GM19238 (cell line): ENCODE measurements around the gene PCYT2.

Source experiments
- DNase-seq: peaks from one replicate; pipeline ENCODE4 v3.0.0; 2011; ENCODE audit warnings: low spot score; ENCODE audit not compliant: insufficient read length

The PCYT2 gene

DNA sequence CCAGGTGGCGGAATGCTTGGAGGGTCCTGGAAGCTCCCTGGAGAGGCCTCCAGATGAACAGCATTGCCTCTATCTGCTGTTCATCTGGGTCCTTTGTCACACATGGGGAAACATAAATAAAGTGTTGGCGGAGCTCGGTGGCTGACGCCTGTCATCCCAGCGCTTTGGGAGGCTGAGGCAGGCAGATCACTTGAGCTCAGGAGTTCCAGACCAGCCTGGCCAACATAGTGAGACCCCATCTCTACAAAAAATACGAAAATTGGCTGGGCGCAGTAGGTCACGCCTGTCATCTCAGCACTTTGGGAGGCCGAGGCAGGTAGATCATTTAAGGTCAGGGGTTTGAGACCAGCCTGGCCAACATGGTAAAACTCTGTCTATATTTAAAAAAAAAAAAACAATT is 33.7 kb upstream of the PCYT2 start:
- no peak for DNase-seq

DNA sequence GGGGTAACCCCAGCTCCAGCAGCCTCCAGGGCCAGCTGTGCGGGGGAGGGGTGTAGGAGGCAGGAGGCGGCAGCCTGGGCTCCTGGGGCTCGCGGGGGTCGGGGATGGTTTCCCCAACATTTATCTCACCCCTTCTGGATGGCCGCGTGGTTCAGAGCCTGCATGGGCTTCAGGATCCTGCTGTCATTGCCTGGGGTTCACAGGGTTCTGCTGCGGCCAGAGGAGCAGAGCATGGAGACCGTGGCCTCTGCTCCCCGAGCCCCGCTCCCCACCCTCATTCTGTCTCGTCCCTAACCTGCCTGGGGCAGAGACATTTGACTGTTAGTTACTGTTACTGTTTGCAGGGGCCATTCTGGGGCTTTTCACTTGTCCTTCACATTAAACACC is 31.0 kb upstream of the PCYT2 start:
- DNase-seq, result no peak

DNA sequence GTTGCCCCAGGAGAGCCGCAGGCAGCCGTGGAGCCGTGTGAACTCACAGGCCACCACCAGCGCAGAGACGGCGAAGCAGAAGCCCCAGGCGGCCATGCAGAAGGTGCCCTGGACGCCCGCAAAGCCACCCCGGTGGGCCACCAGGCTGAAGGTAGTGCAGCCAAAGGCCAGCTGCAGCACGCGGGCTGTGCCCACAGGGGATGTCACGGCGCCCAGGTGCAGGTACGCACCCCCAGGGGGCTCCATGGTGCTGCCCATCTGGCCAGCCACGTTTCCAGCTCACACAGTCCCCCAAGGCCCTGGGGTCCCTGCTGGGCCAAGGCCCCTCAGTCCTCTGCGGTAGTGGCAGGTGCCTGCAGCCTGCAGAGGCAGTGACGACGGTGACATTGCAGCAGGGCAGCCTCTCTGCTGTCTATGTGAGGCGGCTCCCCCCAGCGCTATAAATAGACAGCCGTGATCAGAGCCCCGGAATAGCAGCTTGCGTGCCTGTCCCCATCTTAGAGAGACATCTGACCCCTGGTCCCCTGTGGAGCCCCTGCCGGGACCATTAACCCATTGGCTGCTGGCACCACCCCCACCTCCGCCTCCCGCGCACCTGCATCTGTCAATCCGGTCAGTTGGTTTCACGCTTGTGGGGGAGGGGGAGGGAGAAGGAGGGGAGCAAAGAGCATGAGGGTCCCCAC is 30.4 kb upstream of the PCYT2 start:
- DNase-seq, result no peak

DNA sequence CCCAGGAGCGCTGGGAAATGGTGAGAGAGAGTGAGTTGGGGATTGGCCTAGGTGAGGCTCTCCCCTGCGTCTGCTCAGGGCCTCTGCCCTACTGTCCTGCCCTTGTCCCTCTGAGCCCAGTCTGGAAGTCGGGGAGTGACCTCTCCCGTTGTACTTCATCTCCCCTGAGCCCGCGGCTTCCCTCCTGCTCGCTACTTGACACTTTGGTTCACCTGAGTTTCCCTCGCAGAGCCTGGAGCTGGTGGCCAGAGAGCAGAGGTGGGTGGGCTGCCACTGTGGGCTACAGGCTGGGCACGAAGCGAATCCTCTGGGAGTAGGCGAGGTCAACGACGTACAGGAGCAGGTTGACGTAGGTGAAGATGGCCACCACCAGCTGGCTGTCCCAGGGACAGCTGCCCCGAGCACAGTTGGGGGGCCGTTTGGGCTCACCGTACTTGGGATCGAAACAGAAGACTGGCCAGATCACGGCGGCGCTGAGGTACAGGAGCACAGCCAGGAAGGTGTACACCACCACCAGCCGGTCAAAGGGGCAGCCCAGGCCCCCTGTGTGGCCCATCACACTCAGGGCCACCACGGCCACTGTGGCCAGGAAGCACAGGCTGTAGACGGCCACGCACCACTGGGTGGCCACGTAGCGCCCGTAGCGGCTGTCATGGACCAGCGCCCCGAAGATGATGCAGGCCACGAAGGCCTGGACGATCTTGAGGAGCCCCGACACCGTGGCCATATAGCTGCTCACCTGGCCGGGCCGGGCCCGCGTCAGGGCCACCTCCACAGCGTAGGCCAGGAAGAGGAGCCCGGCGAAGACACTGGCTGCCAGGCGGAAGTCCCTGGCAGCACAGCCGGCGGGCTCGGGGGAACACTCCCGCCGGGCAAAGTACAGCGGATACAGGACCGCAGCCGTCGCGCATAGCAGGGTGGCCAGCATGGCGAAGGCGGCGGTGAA is 29.6 kb upstream of the PCYT2 start:
- no peak for DNase-seq

DNA sequence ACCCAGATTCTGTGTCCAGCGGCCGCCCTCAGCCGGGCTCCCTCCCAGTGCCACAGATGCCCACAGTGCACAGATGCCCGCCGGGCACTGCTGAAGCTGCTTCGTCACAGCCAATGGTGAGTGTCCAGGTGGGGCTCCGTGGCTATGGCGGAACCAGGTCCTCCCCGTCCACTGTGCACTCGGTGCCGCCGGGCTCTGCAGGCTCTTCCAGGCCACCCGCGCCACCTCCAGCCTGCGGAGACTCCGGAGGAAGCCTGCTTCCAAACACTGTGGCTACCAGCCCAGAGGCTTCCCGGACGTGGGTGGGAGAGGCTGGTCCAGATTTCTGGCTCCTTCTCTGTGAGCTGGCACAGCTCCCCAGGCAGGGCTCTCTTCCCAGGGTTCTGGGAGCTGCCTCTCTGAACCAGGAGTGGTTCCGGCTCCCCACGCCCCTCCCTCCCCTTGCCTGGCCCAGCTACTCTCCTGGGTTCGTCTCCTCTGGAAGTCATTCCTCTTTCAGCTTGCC is 28.7 kb upstream of the PCYT2 start:
- no peak for DNase-seq

DNA sequence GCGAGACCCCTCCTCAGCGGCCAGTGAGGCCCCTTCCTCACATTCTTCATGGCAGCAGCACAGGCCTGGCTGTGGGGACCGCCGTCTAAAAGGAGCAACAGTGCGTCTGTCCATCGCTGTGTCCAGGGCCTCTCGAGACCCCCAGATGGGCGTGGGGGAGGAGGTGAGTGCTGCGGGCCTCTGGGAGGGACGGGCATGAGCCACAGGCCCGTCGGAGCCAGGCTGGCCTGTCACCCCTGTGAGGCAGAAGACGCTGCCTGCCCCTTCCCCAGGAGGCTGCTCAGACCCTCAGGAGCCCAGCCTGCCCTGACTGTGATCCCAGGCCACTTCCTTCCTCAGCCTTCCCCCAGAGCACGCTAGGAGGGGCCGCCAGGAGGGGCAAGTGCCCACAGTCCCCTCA is 28.0 kb upstream of the PCYT2 start:
- no peak for DNase-seq

DNA sequence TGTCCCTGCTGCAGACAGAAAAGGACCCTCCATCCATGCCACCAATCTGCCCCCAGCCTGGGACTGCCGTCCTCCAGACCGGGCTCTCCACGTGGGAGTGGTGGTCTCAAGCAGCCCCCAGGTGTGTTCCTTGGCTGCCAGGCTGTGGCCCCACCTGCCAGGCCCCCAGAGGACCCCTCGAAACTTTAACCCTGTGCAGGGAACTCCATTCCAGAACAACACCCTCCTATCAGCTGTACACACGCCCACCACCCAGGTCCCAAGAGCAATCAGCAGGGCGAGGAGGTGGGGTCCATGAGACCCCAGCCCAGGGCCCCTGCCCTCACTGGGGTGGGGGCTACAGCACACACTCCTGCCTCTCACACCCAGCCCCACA is 24.5 kb upstream of the PCYT2 start:
- DNase-seq, result no peak

DNA sequence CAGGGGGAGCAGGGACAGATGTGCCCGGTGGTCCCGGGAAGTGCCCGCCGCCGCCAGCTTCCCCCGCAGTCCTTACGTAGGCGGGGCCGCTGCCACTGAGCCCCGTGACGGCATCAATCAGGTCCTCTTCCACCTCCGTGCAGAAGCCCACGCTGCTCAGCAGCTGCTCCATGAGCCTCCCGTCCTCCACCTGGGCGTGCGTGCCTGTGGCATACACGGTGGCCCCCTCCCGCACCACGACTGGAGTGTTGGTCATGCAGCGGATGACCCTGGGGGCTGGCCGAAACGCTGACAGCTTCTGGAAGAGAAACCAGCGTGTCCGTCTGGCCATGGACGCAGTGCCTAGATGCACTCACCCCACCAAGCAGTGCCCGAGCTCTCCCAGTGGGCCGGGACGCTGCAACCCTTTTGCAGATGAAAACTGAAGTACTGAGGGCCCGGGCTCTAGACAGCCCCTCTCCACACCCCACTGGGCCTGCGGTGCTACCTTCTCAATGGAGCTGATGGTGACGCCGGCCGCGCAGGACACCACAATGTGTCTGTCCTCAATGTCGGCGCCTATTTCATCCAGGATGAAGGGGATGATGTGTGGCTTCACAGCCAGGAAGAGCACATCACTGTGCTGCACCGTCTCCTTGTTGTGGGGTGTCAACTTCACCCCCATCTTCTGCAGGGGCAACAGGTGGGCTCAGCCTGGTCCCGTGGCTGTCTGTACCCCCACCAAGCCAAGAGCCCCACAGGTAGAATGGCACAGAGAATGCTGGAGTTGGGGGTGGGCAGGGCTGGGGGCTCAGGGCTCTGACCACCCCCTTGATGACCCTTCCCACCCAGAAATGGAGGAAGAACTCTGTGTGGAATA is 23.9 kb upstream of the PCYT2 start:
- DNase-seq, result no peak

DNA sequence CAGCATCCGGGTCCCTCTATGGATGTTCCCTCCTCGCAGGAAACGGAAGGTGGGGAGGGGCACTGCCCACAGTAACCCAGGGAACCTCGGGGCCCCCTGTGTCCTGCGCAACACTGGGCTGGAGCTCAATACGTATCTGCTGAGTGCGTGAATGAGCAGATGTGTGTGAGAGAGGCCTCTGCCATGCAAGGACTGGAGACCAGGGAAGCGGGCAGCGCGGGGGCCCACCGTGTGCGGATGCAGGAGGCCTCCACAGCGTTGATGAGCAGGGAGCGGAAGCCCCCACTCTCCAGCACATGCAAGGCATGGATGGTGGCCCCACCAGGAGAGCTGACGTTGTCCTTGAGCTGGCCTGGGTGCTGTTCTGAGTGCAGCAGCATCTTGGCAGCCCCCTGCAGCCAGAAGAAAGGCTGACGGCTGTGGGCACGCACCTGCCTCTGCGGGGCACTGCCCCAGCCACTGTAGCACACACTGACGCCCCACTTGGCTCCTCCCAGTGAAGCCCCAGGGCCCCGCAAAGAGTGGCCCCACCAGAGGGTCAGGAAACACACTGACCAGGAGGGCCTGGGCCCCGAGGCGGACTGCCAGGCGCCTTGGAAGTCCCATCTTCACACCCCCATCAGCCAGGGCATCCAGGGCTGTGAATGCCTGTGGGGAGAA is 23.0 kb upstream of the PCYT2 start:
- no peak for DNase-seq

DNA sequence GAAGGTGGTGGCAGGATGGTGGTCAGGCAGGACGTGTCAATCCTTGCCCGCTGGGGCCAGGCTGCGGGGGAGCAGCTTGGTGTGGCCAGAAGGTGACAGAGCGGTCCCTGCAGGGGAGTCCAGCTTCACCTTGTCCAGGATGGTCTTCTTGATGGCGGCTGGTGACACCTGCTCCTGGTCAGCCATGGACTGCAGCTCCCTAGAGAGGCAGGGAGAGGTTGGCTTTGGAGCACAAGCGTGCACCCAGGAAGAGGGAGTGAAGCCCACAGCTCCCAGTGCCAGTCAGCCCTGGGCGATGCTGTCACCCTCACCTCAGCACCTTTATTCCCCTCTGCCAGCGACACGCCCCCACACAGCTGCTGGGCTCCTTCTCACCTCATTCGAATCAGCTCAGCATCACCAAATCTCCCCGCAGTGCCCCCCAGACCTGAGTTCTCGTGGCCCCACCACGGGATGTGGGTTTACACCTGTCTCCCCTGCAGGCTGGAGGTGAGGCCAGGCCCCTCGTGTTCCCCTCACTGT is 22.0 kb upstream of the PCYT2 start:
- DNase-seq, result no peak

DNA sequence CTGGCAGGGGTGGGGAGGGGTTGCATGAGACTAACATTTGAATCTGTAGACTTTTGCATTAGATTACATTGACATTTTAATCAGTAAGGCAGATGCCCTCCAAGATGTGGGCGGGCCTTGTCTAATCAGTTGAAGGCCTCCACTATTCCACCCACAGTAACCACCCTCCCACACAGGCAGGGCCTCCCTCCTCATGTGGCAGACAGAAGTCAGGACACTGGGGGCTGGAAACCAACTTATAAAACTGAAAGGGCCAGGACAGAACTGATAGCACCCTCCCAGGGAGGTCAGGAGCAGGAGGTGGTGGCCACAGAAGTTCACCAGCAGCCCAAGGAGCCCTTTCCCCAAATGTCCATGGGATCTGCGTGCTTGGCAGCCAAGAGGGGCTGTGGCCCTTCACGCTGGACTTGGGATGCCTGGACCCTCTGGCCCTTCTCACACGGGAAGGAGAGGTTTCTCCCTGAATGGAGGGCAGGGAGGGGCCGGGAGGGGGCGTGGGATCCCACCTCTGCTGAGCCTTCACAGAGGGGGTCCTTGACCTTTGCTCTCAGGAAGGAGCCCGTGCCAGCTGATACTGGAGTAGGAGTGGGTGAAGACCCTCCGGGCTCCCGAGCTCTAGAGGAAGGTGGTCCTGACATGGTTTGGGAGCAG is 21.3 kb upstream of the PCYT2 start:
- no peak for DNase-seq

DNA sequence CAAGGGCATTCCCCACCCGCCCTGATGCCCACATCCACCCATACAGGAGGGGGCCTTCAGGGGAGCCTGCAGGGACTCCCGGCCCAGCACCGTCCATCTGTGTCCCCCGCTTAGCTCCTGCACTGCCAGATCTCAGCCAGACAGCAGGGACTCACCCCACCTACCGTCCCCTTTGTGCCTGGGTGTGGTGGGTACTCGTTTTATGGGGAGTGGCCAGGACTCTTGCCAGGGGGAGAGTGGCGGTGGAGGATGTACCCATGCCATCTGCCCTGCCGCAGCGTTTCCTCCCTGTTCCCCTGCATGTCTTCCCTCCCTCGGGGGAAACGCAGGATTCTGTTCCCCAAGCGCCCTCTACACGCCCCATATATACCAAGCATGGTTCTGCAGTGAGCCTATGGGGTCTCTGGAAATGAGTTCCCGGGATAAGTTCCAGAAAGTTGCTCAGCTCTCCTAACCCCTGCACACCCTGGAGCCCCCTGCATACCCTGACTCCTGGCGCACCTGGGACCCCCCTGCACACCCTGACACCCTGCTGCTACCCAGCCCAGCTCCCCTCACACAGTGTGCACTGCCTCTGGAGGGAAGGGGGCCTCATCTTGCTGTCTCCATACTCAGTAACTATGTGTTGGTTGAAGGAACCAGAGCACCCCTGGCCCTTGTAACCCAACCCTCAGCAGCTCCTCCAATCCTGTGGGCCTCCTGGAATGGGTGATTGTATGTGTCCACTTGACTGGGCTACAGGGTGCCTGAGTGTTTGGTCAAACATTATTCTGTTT is 20.5 kb upstream of the PCYT2 start:
- DNase-seq, result no peak

DNA sequence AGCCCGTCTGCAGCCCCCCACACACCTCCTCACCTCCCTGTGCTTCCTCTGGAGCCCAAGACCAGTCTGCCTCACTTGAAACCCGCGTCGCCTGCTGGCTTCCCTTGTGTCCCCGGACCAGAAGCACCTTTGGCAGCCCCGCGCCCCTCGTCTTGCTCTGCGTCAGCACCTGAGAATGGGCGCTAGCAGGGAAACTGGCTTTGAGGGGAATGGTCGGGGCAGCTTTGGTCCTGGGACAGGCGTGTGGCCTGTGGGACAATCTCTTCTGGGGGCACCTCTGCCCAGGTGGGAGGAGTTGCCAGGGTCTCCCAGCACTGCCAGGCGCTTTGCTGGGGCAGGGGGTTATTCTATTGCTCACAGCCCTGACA is 20.0 kb upstream of the PCYT2 start:
- no peak for DNase-seq

DNA sequence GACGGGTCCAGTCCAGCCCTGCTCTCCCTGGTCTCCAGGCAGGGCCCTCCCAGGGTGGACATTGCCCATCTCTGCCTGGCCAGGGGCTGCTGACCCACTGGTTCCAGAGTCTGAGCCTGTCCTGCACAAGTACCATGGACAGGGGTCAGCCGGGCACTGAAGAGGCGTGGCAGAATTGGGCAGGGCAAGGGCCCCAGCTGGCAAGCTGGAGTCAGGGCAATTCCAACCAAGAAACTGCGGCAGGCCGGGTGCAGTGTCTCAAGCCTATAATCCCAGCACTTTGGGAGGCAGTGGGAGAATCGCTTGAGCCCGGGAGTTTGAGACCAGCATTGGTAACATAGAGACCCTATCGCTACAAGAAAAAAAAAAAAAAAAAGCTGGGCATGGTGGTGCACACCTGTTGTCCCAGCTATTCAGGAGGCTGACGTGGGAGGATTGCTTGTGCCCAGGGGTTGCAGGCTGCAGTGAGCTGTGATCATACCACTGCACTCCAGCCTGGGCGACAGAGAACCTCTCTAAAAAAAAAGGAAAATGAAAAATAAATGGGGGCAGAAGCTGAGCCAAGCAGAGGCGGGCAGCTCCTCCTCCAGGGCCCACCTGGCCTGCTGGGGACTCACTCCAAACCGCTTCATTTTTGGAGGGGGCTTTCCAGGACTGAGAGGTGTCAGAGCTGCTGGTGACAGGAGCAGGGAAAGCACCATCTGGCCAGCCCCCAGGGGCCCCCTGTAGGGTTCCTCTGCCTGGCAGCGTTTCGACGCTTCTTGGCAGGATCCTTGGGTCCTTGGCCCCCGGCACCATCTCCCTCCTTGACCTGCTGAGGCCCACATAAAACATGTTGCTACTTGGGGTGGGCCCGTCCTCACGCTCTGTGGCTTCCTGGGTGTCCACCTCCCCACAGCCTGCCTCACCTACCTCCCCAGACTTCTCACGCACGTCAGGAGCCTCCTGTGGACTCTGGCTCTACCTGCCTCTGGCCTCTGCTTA is 19.2 kb upstream of the PCYT2 start:
- no peak for DNase-seq

DNA sequence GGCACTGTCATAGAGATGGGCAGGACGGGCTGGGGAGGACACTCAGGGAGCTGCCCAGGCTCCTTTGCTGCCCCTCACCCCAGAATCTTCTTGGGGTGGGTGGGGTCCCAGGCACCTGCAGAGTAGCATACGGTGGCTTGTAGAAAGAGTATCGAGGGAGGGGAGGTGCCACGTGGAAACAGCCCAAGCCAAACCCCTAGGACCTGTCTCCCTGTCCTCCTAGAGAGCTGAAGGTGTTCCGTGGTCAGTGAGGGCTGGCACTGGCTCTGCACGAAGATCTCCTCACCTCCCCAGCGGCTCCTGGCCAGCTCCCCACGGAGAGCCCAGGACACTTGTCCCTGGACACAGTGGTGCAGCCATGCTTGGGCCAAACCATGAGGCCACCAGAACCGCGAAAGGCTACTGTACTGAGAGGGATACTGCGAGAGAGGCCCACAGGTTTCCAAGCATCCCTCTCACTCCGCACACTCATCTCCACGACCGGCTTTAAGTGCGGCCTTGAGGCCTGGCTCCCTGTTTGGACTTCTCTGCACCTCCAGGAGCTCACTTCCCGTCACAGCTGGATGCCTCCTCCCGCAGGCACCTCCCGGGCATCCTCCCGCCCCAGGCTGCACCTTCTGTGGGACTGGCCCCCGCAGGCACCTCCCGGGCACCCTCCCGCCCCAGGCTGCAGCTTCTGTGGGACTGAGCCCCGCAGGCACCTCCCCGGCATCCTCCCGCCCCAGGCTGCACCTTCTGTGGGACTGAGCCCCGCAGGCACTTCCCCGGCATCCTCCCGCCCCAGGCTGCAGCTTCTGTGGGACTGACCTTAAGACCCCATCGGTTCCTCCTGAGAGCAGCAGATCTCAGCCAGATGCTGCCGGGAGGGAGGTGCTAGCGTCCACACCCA is 18.3 kb upstream of the PCYT2 start:
- no peak for DNase-seq

DNA sequence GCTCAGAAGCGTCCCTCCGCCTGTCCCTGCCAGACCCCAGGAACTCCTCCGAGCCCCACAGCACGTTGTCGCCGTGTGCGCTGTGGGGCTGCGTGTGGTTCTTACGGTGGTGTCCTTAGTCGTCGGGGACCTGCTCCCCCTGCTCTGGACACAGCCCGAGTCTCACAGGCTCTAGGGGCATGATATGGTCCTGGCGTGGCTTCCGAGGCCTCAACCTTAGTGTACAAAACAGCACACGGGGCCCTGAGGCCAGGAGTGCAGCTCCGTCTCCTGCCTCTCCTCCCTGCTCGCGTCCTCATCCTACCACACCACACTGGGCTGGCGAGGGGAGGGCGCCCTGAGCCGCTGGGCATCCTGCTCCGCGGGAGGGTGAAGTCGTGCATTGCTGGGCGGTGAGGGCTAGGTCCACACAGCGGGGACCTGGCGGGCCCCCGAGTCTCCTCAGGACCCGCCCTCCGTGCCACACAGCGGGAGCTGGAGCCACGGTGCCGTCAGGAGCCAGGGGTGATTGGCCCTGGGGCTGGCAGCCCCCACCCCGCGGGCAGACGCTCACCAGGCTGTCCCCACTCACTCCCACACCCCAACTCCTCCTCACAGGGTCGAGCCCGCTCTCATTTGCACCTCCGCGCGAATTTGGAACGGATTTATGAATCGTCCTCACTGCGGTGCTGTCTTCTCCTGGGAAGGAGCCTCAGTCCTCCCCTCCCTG is 17.5 kb upstream of the PCYT2 start:
- no peak for DNase-seq
